ENCODE results near the gene TRIM71.

GRCh38 chr3:32896143-32896542 lies 78.3 kb downstream of the TRIM71 start:
- no peak for TF ChIP-seq POLR2AphosphoS5 (IDR thresholded peaks at IDR 0.05; ENCODE audit: low read depth, low read length)
- no peak for TF ChIP-seq POLR2A (IDR thresholded peaks at IDR 0.05; ENCODE audit: low read depth, low read length)
- no peak for TF ChIP-seq TAF1 (IDR thresholded peaks at IDR 0.05; ENCODE audit: borderline replicate concordance, low read depth, low read length)
